HFF-Myc (cell line): ENCODE results near the gene SORCS2.

Experiments
- DNase-seq: peaks from one replicate; pipeline ENCODE4 v3.0.0-alpha.2; 2011; ENCODE audit warnings: low read depth; ENCODE audit errors: extremely low read depth
- H3K4me3 ChIP-seq: replicated peaks from 2 replicates; pipeline ENCODE4 v1.5.1; 2011; ENCODE audit warnings: low read depth, mild to moderate bottlenecking, control low read depth, low read length
- CTCF ChIP-seq: IDR thresholded peaks from 2 replicates; pipeline ENCODE4 v1.5.1; 2012; ENCODE audit warnings: mild to moderate bottlenecking, low read depth, low read length, control low read depth; ENCODE audit errors: missing control alignments

SORCS2 gene

GRCh38 chr4:7217474-7218321, 25.4 kb downstream of the SORCS2 start:
- TF ChIP-seq CTCF, result no peak
- DNase-seq, result no peak
- no peak overlapping the region for H3K4me3 ChIP-seq

GRCh38 chr4:7218686-7219085, 26.3 kb downstream of the SORCS2 start:
- no peak for TF ChIP-seq CTCF
- no peak overlapping the region for H3K4me3 ChIP-seq
- no peak for DNase-seq

GRCh38 chr4:7222521-7222920, 30.2 kb downstream of the SORCS2 start:
- no peak for DNase-seq
- no peak for TF ChIP-seq CTCF

GRCh38 chr4:7223541-7223940, 31.2 kb downstream of the SORCS2 start:
- no peak for DNase-seq
- no peak for TF ChIP-seq CTCF
- no peak overlapping the region for H3K4me3 ChIP-seq

More at GRCh38 chr4:7222521-7222920, 30.2 kb downstream of the SORCS2 start:
- no peak overlapping the region for H3K4me3 ChIP-seq

- no peak for DNase-seq
Measured at GRCh38 chr4:7224001-7224400, 31.7 kb downstream of the SORCS2 start.

GRCh38 chr4:7224878-7225533, 32.7 kb downstream of the SORCS2 start:
- TF ChIP-seq CTCF, result no peak
- no peak overlapping the region for H3K4me3 ChIP-seq
- DNase-seq, result no peak

More at GRCh38 chr4:7224001-7224400, 31.7 kb downstream of the SORCS2 start:
- H3K4me3 ChIP-seq, result no peak overlapping the region
- no peak for TF ChIP-seq CTCF

- DNase-seq, result no peak
- H3K4me3 ChIP-seq, result no peak overlapping the region
- TF ChIP-seq CTCF, result no peak
Measured at GRCh38 chr4:7226439-7226838, 34.1 kb downstream of the SORCS2 start.
